ENCODE data around the gene SLC35F4.

- TF ChIP-seq POLR2A (IDR thresholded peaks at IDR 0.05), result no peak
- TF ChIP-seq, protein P1, sequence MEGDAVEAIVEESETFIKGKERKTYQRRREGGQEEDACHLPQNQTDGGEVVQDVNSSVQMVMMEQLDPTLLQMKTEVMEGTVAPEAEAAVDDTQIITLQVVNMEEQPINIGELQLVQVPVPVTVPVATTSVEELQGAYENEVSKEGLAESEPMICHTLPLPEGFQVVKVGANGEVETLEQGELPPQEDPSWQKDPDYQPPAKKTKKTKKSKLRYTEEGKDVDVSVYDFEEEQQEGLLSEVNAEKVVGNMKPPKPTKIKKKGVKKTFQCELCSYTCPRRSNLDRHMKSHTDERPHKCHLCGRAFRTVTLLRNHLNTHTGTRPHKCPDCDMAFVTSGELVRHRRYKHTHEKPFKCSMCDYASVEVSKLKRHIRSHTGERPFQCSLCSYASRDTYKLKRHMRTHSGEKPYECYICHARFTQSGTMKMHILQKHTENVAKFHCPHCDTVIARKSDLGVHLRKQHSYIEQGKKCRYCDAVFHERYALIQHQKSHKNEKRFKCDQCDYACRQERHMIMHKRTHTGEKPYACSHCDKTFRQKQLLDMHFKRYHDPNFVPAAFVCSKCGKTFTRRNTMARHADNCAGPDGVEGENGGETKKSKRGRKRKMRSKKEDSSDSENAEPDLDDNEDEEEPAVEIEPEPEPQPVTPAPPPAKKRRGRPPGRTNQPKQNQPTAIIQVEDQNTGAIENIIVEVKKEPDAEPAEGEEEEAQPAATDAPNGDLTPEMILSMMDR (IDR thresholded peaks at IDR 0.05 in 4 of 5, conservative IDR thresholded peaks at IDR 0.05 in 1 of 5), result no peak
Measured at GRCh38 chr14:57519043-57519442, 346.8 kb downstream of the SLC35F4 start.
